Hepatocyte (in vitro differentiated cells): Measurements from ENCODE around the gene MED16. TPM values are rescaled to one million over a fixed set of nuclear protein-coding genes. Genes with fewer than 3 reads are reported as not detected.
A peak's percentile ranks its signal among the peaks of the same experiment; 100 is the strongest.

Experiments used
- DNase-seq: peaks from one replicate; pipeline ENCODE4 v3.0.0-alpha.2; 2016; ENCODE audit warnings: low spot score
- H2AFZ ChIP-seq: fragments of 200-600 bp; sonication (generic); 2 replicates; pipeline ENCODE4 v1.6.0; 2016; ENCODE audit warnings: antibody characterized with exemption, mild to moderate bottlenecking
- H3K27ac ChIP-seq: fragments of 200-600 bp; sonication (generic); 2 replicates; pipeline ENCODE4 v1.5.1; 2016; ENCODE audit warnings: mild to moderate bottlenecking
- H3K27me3 ChIP-seq: fragments of 200-600 bp; sonication (generic); 2 replicates; pipeline ENCODE4 v1.6.1; 2016
- H3K36me3 ChIP-seq: fragments of 200-600 bp; sonication (generic); replicated peaks from 2 replicates; pipeline ENCODE4 v1.5.1; 2016; ENCODE audit warnings: low read depth; ENCODE audit not compliant: insufficient read depth
- H3K4me1 ChIP-seq: fragments of 200-600 bp; sonication (generic); 2 replicates; pipeline ENCODE4 v1.5.1; 2016; ENCODE audit warnings: mild to moderate bottlenecking, moderate library complexity; ENCODE audit not compliant: insufficient read depth
- H3K4me2 ChIP-seq: fragments of 200-600 bp; sonication (generic); 2 replicates; pipeline ENCODE4 v1.6.0; 2016
- H3K4me3 ChIP-seq: fragments of 200-600 bp; sonication (generic); 2 replicates; pipeline ENCODE4 v1.5.1; 2016; ENCODE audit warnings: mild to moderate bottlenecking
- H3K79me2 ChIP-seq: fragments of 200-600 bp; sonication (generic); 2 replicates; pipeline ENCODE4 v1.6.0; 2017; ENCODE audit warnings: mild to moderate bottlenecking
- H3K9me2 ChIP-seq: fragments of 200-600 bp; sonication (generic); replicated peaks from 2 replicates; pipeline ENCODE4 v1.6.0; 2017; ENCODE audit warnings: mild to moderate bottlenecking; ENCODE audit not compliant: insufficient read depth
- H3K9me3 ChIP-seq: fragments of 200-600 bp; sonication (generic); 2 replicates; pipeline ENCODE4 v1.5.1; 2016; ENCODE audit warnings: low read depth, mild to moderate bottlenecking
- H4K20me1 ChIP-seq: fragments of 200-600 bp; sonication (generic); 2 replicates; pipeline ENCODE4 v1.6.0; 2016; ENCODE audit warnings: mild to moderate bottlenecking; ENCODE audit not compliant: insufficient read depth, poor library complexity, severe bottlenecking
- CTCF ChIP-seq: fragments of 200-600 bp; sonication (generic); IDR thresholded peaks from 2 replicates; pipeline ENCODE4 v1.5.1; 2016; ENCODE audit warnings: antibody characterized with exemption, mild to moderate bottlenecking; ENCODE audit not compliant: poor library complexity
- EZH2 ChIP-seq: fragments of 200-600 bp; sonication (generic); IDR thresholded peaks from 2 replicates; pipeline ENCODE4 v1.6.1; 2016; ENCODE audit warnings: antibody characterized with exemption, mild to moderate bottlenecking, borderline replicate concordance
- EZH2phosphoT487 ChIP-seq: fragments of 200-600 bp; sonication (generic); IDR thresholded peaks from one replicate; pipeline ENCODE4 v1.6.1; 2018; ENCODE audit warnings: antibody characterized with exemption, mild to moderate bottlenecking, low read depth, moderate library complexity; ENCODE audit not compliant: unreplicated experiment, severe bottlenecking
- WGBS: methylation state at CpG from one replicate; pipeline ENCODE4 v1.1.6; 2016; ENCODE audit warnings: low lambda C conversion rate; ENCODE audit errors: missing lambda C conversion rate; 5-methylcytosine and 5-hydroxymethylcytosine counted together
- polyA plus RNA-seq: library from polyadenylated mRNA; unstranded; fragments of >200 nt; fragmentation: Nextera tagmentation; extraction: Ambion mirVana; gene quantifications from 2 replicates; pipeline ENCODE4 v1.2.1, GENCODE V29; 2016
- total RNA-seq: library from RNA; depleted of rRNA; stranded (reverse); fragments of >200 nt; gene quantifications from 2 replicates; pipeline ENCODE4 v1.2.3, GENCODE V29; 2014

Gene MED16
- total RNA-seq = 24.4 and 32.1 TPM in 2 replicates
- polyA plus RNA-seq = 80.9 and 111 TPM in 2 replicates

DNA sequence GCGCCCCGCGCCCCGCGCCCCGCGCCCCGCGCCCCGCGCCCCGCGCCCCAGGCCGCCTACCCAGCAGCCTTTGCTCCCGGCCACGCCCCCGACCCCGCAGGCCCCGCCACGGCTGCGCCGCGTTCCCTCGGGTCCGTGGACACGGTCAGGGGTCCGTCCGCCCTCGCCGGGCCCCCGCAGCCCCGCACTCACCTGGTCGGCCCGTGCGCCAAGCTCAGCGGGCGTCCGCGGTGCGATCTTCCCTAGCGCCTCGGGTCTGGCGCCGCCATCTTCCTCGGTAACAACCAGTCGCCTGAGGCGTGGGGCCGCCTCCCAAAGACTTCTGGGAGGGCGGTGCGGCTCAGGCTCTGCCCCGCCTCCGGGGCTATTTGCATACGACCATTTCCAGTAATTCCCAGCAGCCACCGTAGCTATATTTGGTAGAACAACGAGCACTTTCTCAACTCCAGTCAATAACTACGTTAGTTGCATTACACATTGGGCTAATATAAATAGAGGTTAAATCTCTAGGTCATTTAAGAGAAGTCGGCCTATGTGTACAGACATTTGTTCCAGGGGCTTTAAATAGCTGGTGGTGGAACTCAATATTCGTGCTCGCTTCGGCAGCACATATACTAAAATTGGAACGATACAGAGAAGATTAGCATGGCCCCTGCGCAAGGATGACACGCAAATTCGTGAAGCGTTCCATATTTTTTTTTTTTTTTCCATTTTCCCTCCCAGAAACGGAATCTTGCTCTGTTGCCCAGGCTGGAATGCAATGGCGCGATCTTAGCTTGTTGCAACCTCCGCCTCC, at the start of gene MED16, which contains the start of gene RNU6-9:
Gene MED16 (minus strand): TSS at position 294 of the 796 bp plus-strand sequence. CDS start 2,056 bp downstream, outside the sequence.
Gene RNU6-9 (plus strand): TSS at position 591 of the 796 bp plus-strand sequence.
- peak within 1 kb of the TSS; percentile 68 for H3K4me2 ChIP-seq
- peaks cover 20% of the 10 kb centered on the region for H3K79me2 ChIP-seq
- H3K36me3 ChIP-seq = no peaks in the 10 kb centered on the region
- no peaks in the 10 kb centered on the region for H3K27me3 ChIP-seq
- H3K9me3 ChIP-seq = no peaks in the 10 kb centered on the region
- peak; percentile 98 for DNase-seq
- TF ChIP-seq EZH2 = no peak
- no peak for TF ChIP-seq CTCF
- TF ChIP-seq EZH2phosphoT487 = no peak
- no peaks in the 10 kb centered on the region for H3K4me1 ChIP-seq
- peak within 1 kb of the TSS; percentile 88 for H3K4me3 ChIP-seq
- H3K9me2 ChIP-seq = no peaks in the 10 kb centered on the region
- no peaks in the 10 kb centered on the region for H4K20me1 ChIP-seq
- WGBS = 2% methylated on average over 62 of the region's 69 CpGs
- peak within 1 kb of the TSS; percentile 59 for H2AFZ ChIP-seq
- peak within 1 kb of the TSS; percentile 92 for H3K27ac ChIP-seq

DNA sequence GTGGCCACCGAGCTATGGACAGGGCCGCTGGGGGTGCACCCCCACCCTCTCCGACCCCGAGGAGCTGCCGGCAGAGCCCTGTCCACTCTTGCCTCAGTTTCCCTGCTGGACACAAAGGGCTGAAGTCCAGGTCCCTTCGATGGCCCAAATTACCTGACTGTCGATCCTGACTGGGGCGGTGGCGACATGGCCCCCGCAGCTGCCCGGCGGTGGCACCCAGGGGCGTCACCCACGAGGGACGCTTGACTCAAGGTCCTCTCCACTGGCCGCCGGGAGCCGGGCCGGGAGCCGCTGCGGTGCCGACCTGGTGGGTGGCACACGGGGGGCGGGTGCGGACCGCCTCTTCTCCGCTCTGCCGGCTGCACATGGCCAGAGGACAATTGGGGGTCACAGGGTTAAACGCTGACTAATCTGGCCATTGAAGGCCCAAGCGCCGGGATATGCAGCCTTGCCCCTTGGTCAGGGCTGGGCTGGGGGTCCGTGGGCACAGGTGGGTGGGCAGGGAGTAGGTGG, 49.2 kb upstream of the MED16 start:
- Histone ChIP-seq H3K4me2 (no peak overlapping the region), H3K4me1 (peaks cover 38% of the 10 kb centered on the region), H3K27ac (no peak overlapping the region), H3K4me3 (no peak overlapping the region), H2AFZ (no peak overlapping the region), H3K27me3 (no peaks in the 10 kb centered on the region), H3K36me3 (no peaks in the 10 kb centered on the region), H3K9me3 (no peaks in the 10 kb centered on the region), H3K9me2 (no peaks in the 10 kb centered on the region), H4K20me1 (peaks cover 81% of the 10 kb centered on the region), H3K79me2 (peaks cover 99% of the 10 kb centered on the region)
- no peak for TF ChIP-seq CTCF
- no peak for TF ChIP-seq EZH2phosphoT487
- TF ChIP-seq EZH2 = no peak
- DNase-seq = no peak
- 95% methylated on average over 29 of the region's 32 CpGs for WGBS

DNA sequence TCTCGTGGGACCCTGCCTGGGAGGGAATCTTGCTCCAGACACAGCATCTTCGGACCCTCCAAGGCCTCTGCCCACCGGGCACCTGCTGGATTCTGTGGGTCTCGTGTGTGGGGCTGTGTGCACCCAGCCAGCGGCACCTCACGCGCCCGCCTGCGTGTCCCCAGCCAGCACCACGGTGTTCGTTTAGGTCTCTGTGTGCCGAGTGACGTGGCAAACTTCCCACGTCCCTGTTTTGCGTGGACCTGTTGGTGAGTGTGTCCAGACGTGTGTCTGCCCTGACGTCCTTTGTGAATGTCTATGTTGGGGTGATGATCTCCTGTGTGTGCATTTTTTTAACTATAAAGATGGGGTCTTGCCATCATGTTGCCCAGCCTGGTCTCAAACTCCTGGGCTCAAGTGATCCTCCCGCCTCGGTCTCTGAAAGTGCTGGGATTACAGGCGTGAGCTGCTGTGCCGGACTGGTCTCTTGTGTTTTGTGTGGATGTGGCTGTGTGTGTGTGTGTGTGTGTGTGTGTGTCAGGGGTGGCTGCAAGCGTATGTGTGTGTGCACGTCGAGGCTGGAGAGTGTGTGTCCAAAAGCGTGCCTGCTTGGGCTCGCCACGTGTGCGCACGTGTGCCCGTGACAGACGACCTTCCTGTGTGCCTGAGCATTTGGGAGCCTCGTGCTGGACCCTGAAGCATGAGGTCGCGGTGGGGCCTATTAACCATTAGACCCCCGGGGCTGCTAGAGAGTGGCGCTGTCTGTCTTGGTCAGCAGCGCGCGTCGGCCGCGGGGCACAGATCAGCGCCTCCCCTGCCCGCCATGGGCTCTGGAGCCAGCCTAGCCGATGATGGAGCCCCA, 48.5 kb upstream of the MED16 start:
- H4K20me1 ChIP-seq = peaks cover 86% of the 10 kb centered on the region
- H3K27me3 ChIP-seq = no peaks in the 10 kb centered on the region
- no peak for DNase-seq
- H3K36me3 ChIP-seq = no peaks in the 10 kb centered on the region
- H3K27ac ChIP-seq = no peak overlapping the region
- no peak overlapping the region for H2AFZ ChIP-seq
- peaks cover 38% of the 10 kb centered on the region for H3K4me1 ChIP-seq
- no peaks in the 10 kb centered on the region for H3K9me3 ChIP-seq
- H3K4me3 ChIP-seq = no peak overlapping the region
- peaks cover 99% of the 10 kb centered on the region for H3K79me2 ChIP-seq
- 95% methylated on average over 45 of the region's 45 CpGs for WGBS
- H3K4me2 ChIP-seq = no peak overlapping the region
- no peaks in the 10 kb centered on the region for H3K9me2 ChIP-seq
- TF ChIP-seq CTCF = no peak
- no peak for TF ChIP-seq EZH2phosphoT487
- TF ChIP-seq EZH2 = no peak
